HG02970 (cell line): ENCODE results near the gene PPP1R11.

Experiments used
- ATAC-seq: cut with Tn5 transposase; IDR thresholded peaks from one replicate; pipeline ENCODE4 v1.9.1; 2021; ENCODE audit warnings: mild to moderate bottlenecking, moderate library complexity, moderate number of reproducible peaks; ENCODE audit not compliant: unreplicated experiment, low FRiP score

Gene PPP1R11

GRCh38 chr6:30061092-30061857 is 5.7 kb upstream of the PPP1R11 start, which contains the start of gene POLR1H:
POLR1H (plus strand) TSS chr6:30061265; CDS start chr6:30061525, 260 bp downstream.
- peak; percentile 76 for ATAC-seq

- ATAC-seq = no peak
Measured at GRCh38 chr6:30061858-30062458, 5.0 kb upstream of the PPP1R11 start.

DNA sequence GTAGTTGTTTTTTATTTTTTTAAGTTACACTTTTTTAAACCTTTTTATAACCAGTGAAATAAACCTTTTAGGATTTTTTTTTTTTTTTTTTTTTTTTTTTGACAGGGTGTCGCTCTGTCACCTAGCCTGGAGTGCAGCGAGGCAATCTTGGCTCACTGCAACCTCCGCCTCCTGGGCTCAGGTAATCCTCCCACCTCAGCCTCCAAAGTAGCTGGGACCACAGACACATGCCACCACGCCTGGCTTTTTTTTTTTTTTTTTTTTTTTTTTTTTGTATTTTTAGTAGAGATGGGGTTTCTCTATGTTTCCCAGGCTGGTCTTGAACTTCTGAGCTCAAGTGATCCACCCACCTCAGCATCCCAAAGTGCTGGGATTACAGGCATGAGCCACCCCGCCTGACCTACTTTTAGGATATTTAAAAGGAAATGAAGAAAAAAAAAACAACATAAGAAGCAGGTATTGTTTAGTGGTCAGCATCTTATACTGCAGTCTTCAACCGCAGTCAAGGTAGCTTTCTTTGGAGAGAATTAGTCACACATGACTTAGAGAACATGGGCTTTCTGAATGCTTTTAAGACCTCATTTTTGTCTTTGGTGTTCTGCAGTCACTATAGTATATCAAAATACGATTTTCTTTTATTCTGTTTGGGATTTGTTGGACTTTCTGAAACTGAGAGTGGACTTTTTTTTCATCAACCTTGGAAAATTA is 4.4 kb upstream of the PPP1R11 start:
- ATAC-seq = no peak

DNA sequence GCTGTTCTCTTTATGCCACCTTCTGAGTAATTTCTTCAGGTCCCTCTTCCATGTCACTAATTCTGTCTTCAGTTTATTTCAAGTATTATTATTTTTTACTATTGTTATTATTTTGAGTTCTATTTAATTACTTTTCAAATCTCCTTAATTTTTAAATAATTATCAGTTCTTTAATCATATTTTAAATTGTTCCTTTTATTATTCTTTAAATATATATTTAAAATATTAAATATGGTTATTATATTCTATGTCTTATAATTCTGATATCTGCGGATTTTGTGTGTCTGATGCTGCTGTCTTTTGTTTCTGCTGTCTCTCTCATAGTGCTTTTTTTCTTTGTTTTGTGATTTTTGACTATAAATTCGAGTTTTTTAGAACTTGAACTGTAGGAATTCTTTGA is 3.7 kb upstream of the PPP1R11 start:
- ATAC-seq = no peak

- ATAC-seq = no peak
Measured at GRCh38 chr6:30066082-30066481, 916 bp upstream of the PPP1R11 start.

DNA sequence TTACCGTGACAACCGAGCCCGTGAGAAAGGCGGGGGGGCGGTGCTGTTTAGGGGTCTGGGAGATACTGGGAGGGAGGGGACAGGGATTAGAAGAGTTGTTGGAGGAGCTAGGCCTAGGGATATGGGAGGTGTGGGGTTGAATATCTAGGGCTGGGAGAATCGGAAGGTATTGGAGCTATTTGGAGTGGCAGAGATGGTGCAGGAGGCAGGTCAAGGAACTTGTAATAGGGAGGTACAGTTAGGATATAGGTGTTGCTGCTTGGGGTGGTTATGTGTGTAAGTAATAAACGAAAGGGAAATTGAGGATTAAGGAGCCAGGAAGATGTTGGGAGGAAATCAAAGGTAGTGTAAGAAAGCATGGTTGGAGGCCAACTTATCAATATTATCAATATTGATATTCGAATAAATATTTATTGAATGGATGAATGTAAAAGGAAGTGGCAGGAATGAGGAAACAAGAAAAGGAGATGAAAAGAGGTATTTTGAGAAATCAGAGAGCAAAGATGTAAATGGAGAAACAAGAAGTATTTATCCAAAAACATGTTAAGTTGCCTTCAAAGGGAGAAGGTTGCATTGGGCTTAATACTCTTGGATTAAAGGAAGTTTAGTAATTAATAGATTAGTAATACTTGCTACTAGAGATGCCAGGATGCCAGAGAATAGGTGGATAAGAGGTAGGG is 602 bp downstream of the PPP1R11 start:
- ATAC-seq = no peak

DNA sequence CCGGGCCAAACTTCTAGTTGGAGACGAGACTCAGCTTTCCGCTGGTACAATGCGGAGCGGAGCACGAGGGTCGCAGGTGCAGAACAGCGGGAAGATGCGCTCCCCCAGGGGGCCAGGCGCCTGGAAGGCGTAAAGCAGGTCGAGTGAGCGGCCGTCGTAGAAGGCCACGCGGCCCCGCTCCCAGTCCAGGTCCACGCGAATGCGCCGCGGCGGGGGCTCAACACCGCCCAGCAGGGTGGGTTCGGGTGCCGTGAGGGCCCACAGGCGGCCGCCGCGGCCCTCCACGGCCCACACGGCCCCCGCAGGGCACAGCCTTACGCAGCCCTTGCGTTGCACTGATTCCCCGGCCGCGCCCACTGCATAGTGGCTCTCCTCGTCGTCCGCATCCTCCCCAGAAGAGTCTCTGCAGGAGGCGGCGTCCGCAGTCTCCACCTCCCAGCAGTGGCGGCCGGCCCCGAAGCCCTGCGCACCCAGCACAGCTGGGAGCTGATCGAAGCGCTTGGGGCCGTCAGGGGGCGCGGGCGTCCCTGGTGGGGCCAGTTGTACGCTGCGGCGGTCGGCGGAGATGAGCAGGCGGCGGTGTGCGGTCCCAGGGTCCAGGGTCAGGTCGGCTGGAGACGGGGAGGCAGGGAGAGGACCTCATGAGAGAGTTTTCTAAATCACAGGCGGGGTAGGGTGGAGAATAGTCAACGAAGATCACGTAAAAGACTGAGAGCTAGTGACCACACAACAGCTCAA is 4.3 kb downstream of the PPP1R11 start:
- no peak for ATAC-seq

GRCh38 chr6:30071858-30072257 is 4.9 kb downstream of the PPP1R11 start:
- ATAC-seq = no peak

DNA sequence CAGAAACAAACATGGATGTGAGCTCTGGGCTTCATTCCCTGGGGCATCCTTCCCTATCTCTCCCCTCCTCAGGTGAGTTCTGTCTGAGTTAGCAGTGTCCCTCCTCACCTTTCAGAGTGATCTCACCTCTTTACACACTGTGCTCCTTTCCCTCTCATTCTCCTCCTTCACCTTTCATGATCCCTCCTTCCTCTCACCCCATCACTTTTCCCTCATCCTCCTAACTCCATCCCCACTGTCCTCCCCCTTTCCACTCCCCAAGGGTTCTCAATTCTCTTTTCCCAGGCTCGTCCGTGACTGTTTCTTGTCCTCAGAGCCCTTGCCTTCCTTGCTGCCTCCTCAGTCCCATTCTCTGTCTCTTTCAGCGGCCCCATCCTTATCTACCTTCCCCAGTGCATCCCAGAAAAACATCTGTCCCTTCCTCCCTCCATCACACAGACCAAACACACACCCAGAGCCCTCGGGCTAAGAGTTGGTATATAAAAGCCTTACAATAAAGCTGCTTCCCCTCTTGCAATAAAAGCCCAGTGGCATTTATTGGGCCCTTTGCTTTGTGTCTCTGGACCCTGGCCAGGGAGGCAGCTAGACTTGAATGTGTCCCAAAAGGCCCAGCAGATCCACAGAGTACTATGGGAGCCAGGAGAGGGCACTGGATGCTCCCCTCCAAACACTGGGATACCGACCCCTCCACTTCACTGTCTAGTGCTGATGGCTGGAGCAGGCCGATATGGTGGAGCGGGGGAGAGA is 6.7 kb downstream of the PPP1R11 start:
- ATAC-seq = no peak

- ATAC-seq = no peak
Measured at GRCh38 chr6:30074331-30075093, 7.5 kb downstream of the PPP1R11 start.

DNA sequence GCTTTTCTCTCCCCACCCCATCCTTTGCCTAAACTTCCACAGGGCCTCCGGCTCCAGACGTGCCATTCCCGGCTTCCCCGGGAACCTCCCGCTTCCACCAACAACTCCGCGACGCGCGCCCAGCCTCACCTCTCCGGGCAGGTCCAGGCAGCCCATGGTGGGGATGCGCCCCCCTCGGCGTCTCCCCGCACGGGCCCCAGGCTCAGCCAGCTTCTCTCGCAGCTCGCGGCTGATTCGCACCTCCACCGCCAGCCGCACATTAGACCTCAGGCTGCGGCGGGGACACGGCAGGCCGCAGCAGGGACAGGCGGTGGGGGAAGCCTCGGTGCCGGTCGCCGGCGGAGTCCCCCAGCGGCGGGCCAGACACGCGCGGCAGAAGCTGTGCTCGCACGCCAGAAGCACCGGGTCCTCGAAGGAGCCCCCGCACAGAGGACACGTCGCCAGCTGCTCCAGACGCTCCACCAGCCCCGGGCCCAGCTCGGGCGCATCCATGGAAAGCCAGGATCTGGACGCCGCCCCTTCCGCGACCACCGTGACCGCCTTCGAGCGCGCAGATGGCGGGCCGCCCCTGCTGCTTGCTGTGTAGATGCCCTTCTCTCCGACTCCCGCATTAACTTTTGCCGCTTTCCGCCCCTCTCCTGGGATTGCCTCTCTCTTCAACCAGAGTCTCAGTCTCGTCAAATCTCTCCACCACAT is 8.2 kb downstream of the PPP1R11 start, which contains the start of gene RNF39:
RNF39 (minus strand) TSS at position 676 of the 696 bp plus-strand sequence; CDS start at position 492, 184 bp downstream.
- ATAC-seq = no peak

GRCh38 chr6:30075790-30076732 is 9.1 kb downstream of the PPP1R11 start:
- ATAC-seq = no peak

DNA sequence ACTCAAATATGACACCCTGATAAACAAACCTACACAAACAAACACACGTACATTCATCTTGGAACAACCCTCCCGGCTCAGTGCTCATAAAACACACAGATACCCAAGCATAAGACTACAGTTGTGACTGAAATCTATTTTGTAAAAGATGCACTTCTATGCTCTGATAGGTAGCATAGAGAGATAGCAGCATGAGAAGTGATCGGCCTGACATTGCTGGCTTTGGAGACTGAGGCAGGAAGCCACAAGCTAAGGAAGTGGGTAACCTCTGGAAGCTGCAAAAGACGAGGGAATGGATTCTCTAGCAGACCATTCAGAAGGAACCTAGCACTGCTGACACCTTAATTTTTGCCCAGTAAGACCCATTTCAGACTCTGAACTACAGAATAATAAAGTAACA is 10.2 kb downstream of the PPP1R11 start:
- ATAC-seq = no peak

DNA sequence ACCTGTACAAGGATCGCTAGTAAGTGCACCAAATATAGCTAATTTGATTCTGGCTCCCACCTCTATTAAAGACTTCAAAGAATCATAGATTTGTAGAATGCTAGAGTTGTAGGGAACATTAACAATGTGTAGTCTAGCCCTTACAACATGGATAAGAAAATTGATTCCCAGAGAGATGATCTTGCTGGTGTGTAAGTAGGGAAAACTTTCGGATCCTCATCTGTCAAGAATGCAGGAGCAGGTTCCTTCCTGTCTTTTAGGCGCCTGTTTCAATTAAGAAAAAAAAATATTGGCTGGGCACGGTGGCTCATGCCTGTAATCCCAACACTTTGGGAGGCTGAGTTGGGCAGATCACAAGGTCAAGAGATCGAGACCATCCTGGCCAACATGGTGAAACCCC is 20.9 kb downstream of the PPP1R11 start:
- no peak for ATAC-seq

- no peak for ATAC-seq
Measured at GRCh38 chr6:30091577-30092381, 24.8 kb downstream of the PPP1R11 start.

DNA sequence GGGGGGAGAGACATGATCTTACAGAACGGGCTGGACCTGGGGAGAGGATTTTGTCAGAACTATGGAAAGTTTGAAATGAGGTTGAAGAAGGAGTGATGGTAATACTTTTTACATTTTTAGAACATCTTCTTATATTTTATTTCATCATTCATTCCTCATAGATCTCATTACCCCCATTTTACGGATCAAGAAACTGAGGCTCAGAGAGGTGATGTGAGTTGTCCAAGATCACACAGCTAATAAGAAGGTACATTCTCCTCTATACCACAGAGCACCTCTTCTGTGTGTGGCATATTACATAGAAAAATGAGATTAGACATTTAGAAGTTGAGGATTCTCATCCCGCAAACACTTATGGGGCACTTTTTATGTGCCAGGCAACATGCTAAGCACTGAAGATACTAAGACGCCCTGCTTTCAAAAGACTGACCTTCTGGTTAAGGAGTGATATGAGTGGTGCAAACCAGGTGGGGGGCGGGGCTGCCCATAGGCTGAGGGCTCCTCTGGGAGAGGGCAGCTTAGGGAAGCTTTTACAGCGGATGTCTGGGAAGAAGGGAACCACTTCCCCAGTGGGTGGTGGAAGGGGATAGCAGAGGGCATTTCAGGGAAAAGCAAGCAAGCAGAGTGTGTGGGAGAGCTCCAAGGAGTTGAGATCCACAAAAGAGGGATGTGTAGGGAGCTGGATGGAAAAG is 26.0 kb downstream of the PPP1R11 start:
- no peak for ATAC-seq
